ENCODE measurements around the gene COL1A2.

COL1A2 gene

GRCh38 chr7:94386416-94386815 lies 8.3 kb upstream of the COL1A2 start:
- no peak for DNase-seq

- no peak for DNase-seq
These were observed 6.2 kb upstream of the COL1A2 start for GRCh38 chr7:94388540-94388939.

- no peak for DNase-seq
These were observed 5.3 kb upstream of the COL1A2 start for GRCh38 chr7:94389381-94389780.

GRCh38 chr7:94391726-94392392 lies 2.8 kb upstream of the COL1A2 start:
- no peak for DNase-seq

GRCh38 chr7:94392393-94392786 lies 2.3 kb upstream of the COL1A2 start:
- no peak for DNase-seq

- DNase-seq, result no peak
These were observed 1.2 kb upstream of the COL1A2 start for GRCh38 chr7:94393246-94394108.

- DNase-seq, result no peak
These were observed 622 bp upstream of the COL1A2 start for GRCh38 chr7:94394109-94394436.

GRCh38 chr7:94395141-94396036 lies 694 bp downstream of the COL1A2 start:
- peak; percentile 63 for DNase-seq

- no peak for DNase-seq
These were observed 1.3 kb downstream of the COL1A2 start for GRCh38 chr7:94396037-94396431.

GRCh38 chr7:94396596-94396995 lies 1.9 kb downstream of the COL1A2 start:
- DNase-seq, result no peak

- DNase-seq, result no peak
These were observed 3.0 kb downstream of the COL1A2 start for GRCh38 chr7:94397722-94398121.

- DNase-seq, result no peak
These were observed 4.1 kb downstream of the COL1A2 start for GRCh38 chr7:94398841-94399240.

- DNase-seq, result no peak
These were observed 5.3 kb downstream of the COL1A2 start for GRCh38 chr7:94400022-94400421.

- no peak for DNase-seq
These were observed 6.1 kb downstream of the COL1A2 start for GRCh38 chr7:94400643-94401427.

- DNase-seq, result no peak
These were observed 6.7 kb downstream of the COL1A2 start for GRCh38 chr7:94401428-94401814.

- no peak for DNase-seq
These were observed 8.9 kb downstream of the COL1A2 start for GRCh38 chr7:94403546-94403945.

GRCh38 chr7:94405506-94405905 lies 10.8 kb downstream of the COL1A2 start:
- no peak for DNase-seq

- no peak for DNase-seq
These were observed 12.0 kb downstream of the COL1A2 start for GRCh38 chr7:94406696-94407095.

GRCh38 chr7:94409200-94409948 lies 14.7 kb downstream of the COL1A2 start:
- no peak for DNase-seq

- DNase-seq, result no peak
These were observed 15.9 kb downstream of the COL1A2 start for GRCh38 chr7:94410413-94411187.

GRCh38 chr7:94411188-94411466 lies 16.4 kb downstream of the COL1A2 start:
- DNase-seq, result no peak

Measured in activated CD4-positive, alpha-beta T cell treated with anti-CD3 and anti-CD28 coated beads, Interleukin-2, amount 50 U/mL, for 16 hours (primary cell).